Ovary (tissue), 9 donors: Measurements from ENCODE around the gene TF. TPM values are rescaled to one million over a fixed set of nuclear protein-coding genes. Genes with fewer than 3 reads are reported as not detected.

Experiments used
- DNase-seq, 5 donors: peaks; one replicate each; pipeline ENCODE4 v3.0.0-alpha.2; 2019 to 2020
- H3K27ac ChIP-seq, 2 donors: fragments of 200-600 bp; one replicate each; pipeline versions ENCODE4 v1.5.1 to v1.8.0; 2019 to 2022
- H3K27me3 ChIP-seq: fragments of 200-600 bp; one replicate; pipeline ENCODE4 v1.8.0; 2022
- H3K36me3 ChIP-seq: fragments of 200-600 bp; sonication (generic); one replicate; pipeline ENCODE4 v1.5.1; 2019
- H3K4me1 ChIP-seq: one replicate; pipeline ENCODE4 v1.8.1; 2013; ENCODE audit warnings: mild to moderate bottlenecking, moderate library complexity; ENCODE audit not compliant: insufficient read depth
- H3K4me3 ChIP-seq: fragments of 200-600 bp; sonication (generic); one replicate; pipeline ENCODE4 v1.5.1; 2017
- H3K9me3 ChIP-seq, 2 donors: fragments of 200-600 bp in 1 of 2; sonication (generic) in 1 of 2; one replicate each; pipeline versions ENCODE4 v1.5.1 to v1.8.1; 2013 to 2019; ENCODE audit warnings: mild to moderate bottlenecking in 1 of 2, moderate library complexity in 1 of 2
- CTCF ChIP-seq, 3 donors: fragments of 450-650 bp in 2 of 3; fragments of 200-600 bp in 1 of 3; IDR thresholded peaks; one replicate each; pipeline versions ENCODE4 v1.5.1 to v1.8.0; 2016 to 2022; ENCODE audit warnings: antibody characterized with exemption in 3 of 3, mild to moderate bottlenecking in 1 of 3
- EP300 ChIP-seq: sonication (generic); formaldehyde crosslinking; IDR thresholded peaks from one replicate; pipeline ENCODE4 v1.6.1; 2017; ENCODE audit warnings: antibody characterized with exemption
- POLR2A ChIP-seq: fragments of 450-650 bp; IDR thresholded peaks from one replicate; pipeline ENCODE4 v1.6.1; 2017; ENCODE audit warnings: antibody characterized with exemption, mild to moderate bottlenecking, moderate library complexity
- WGBS, 3 donors: extraction: QIAGEN DNeasy Blood & Tissue Kit in 1 of 3; methylation state at CpG; one replicate each; pipeline versions ENCODE4 v1.1.5 to v1.1.7; 2013 to 2017; 5-methylcytosine and 5-hydroxymethylcytosine counted together
- intact Hi-C, 4 donors: fragments of 100-400 bp; cut with DNase I; formaldehyde crosslinking; loops; one replicate each; pipeline versions ENCODE4 v1.11.0 to v1.15.1; 2022 to 2023
- polyA plus RNA-seq, 2 donors: library from polyadenylated mRNA; stranded (reverse); fragments of 200-250 nt in 1 of 2; fragments of 350-450 nt in 1 of 2; fragmentation: Illumina TruSeq in 1 of 2; extraction: RNeasy Lipid Tissue Mini Kit (QIAGEN cat#74804) in 1 of 2; gene quantifications; one replicate each; pipeline ENCODE4 v1.2.3, GENCODE V29; 2013 to 2014
- total RNA-seq, 7 donors: library from RNA; depleted of rRNA in 2 of 7; stranded (reverse); fragments of >200 nt in 2 of 7; fragmentation: NEBNext Ultra II Directional in 3 of 7; extraction: Animal tissue kit (Norgen Biotek cat#: 25700) in 3 of 7; gene quantifications; one replicate each; pipeline versions ENCODE4 v1.1.0 to v1.2.4, GENCODE V29; 2016 to 2023
- donor health status: DM: no; HTN: no; CAD: no; lungs with moderate emphysema.
- donor health status: DM: no; HTN: no; CAD: no.
- donor health status: Bipolar disorder and iron deficiency.
- donor health status: DM: yes; HTN: yes; CAD: no.
- donor health status: DM: no; HTN: no; CAD: no.
- donor health status: DM: yes; HTN: yes; CAD: no.

Gene TF
- total and polyA plus RNA-seq, 9 donors: under 0.01 to 18.1 (median 2.0) TPM

GRCh38 chr3:133734305-133734704 lies 11.9 kb upstream of the TF start:
- DNase-seq: no peak
- H3K4me3 ChIP-seq: no peak overlapping the region
- H3K9me3 ChIP-seq: no peaks in the 10 kb centered on the region
- H3K4me1 ChIP-seq: no peaks in the 10 kb centered on the region
- TF ChIP-seq POLR2A: no peak
- no peak for TF ChIP-seq CTCF (IDR thresholded peaks at IDR 0.05)
- TF ChIP-seq EP300: no peak
- no peak overlapping the region for H3K27ac ChIP-seq
- 15 to 47% (median 32%) methylated on average over 1 of the region's 1 CpG for WGBS, 3 donors
- H3K36me3 ChIP-seq: no peaks in the 10 kb centered on the region
- intact Hi-C loops: no loop called here
- no peaks in the 10 kb centered on the region for H3K27me3 ChIP-seq

- Histone ChIP-seq H3K27ac (no peak overlapping the region), H3K4me1 (no peaks in the 10 kb centered on the region), H3K36me3 (no peaks in the 10 kb centered on the region), H3K4me3 (no peak overlapping the region), H3K27me3 (no peaks in the 10 kb centered on the region), H3K9me3 (no peaks in the 10 kb centered on the region)
- no peak for DNase-seq
- intact Hi-C loops: no loop called here
- 34 to 43% (median 38%) methylated on average over 9 of the region's 9 CpGs for WGBS, 3 donors
- no peak for TF ChIP-seq POLR2A
- TF ChIP-seq EP300: no peak
- TF ChIP-seq CTCF (IDR thresholded peaks at IDR 0.05): no peak
Observed at GRCh38 chr3:133742351-133743091, 3.7 kb upstream of the TF start.

- no peaks in the 10 kb centered on the region for H3K9me3 ChIP-seq
- WGBS, 3 donors: 74 to 79% (median 74%) methylated on average over 5 of the region's 5 CpGs
- no peak for DNase-seq
- no peaks in the 10 kb centered on the region for H3K4me1 ChIP-seq
- TF ChIP-seq POLR2A (no peak), EP300 (no peak), CTCF (IDR thresholded peaks at IDR 0.05) (no peak)
- no peaks in the 10 kb centered on the region for H3K27me3 ChIP-seq
- H3K4me3 ChIP-seq: no peak overlapping the region
- H3K27ac ChIP-seq: no peak overlapping the region
- intact Hi-C loops: no loop called here
- H3K36me3 ChIP-seq: no peaks in the 10 kb centered on the region
Observed at GRCh38 chr3:133744241-133744640, 2.0 kb upstream of the TF start.

GRCh38 chr3:133745108-133745507 lies 1.1 kb upstream of the TF start:
- H3K4me3 ChIP-seq: no peak overlapping the region
- H3K36me3 ChIP-seq: no peaks in the 10 kb centered on the region
- intact Hi-C loops: no loop called here
- no peak overlapping the region for H3K27ac ChIP-seq
- no peaks in the 10 kb centered on the region for H3K9me3 ChIP-seq
- WGBS, 3 donors: 77 to 81% (median 78%) methylated on average over 4 of the region's 4 CpGs
- no peaks in the 10 kb centered on the region for H3K27me3 ChIP-seq
- no peak for DNase-seq
- H3K4me1 ChIP-seq: no peaks in the 10 kb centered on the region
- TF ChIP-seq EP300 (no peak), POLR2A (no peak), CTCF (IDR thresholded peaks at IDR 0.05) (no peak)
